K562 (cell line): ENCODE data around the gene DHRS2. TPM values are rescaled to one million over a fixed set of nuclear protein-coding genes. Genes with fewer than 3 reads are reported as not detected.

Experiments used
- ATAC-seq: fragments of 200-7000 bp; cut with Tn5 transposase; 3 replicates; pipeline ENCODE4 v1.9.1; 2020; ENCODE audit warnings: moderate library complexity
- BruUV-seq: library from RNA; stranded (reverse); fragments of 400-500 nt; replicated peaks from 2 replicates; lab custom pipeline; 2021; lab: Mats Ljungman, UMichigan
- CTCF ChIA-PET: fragments of 300-600 bp; formaldehyde crosslinking; extraction: SDS; loops from one replicate; lab custom pipeline; 2021; ENCODE audit warnings: low intra/inter-chr PET ratio; lab: Yijun Ruan, JAX
- POLR2A ChIA-PET: fragments of 300-600, 350-650 bp; sonication (Branson Sonifier 250); formaldehyde crosslinking; extraction: SDS; loops from one replicate; lab custom pipeline; 2021; ENCODE audit warnings: antibody characterized with exemption, inconsistent platforms; lab: Yijun Ruan, JAX
- DNase-seq, 4 experiments: peaks; one replicate each; pipeline versions ENCODE4 v3.0.0 to v3.0.0-alpha.2; 2011 to 2018; ENCODE audit warnings: low spot score in 3 of 4, mixed read lengths in 3 of 4; ENCODE audit errors: extremely low read depth in 1 of 4
- FAIRE-seq: peaks from 2 replicates; lab custom pipeline; 2011; peaks lifted over from hg19 to GRCh38; lab: Jason Lieb, UNC
- H2AFZ ChIP-seq: 2 replicates; pipeline ENCODE4 v1.6.0; 2011; ENCODE audit warnings: low read depth, low read length, control low read depth, inconsistent platforms
- H3K27ac ChIP-seq: fragments of 200-600 bp; 3 replicates; pipeline ENCODE4 v1.8.0; 2011; ENCODE audit warnings: low read depth, mild to moderate bottlenecking, control low read depth, inconsistent platforms, low read length, moderate library complexity, mixed read lengths; ENCODE audit errors: extremely low read depth
- H3K27me3 ChIP-seq, 2 experiments: fragments of 300-600 bp in 1 of 2; 2 replicates in 1 of 2; 3 replicates in 1 of 2; pipeline versions ENCODE4 v1.6.0 to v1.8.0; 2011; ENCODE audit warnings: inconsistent platforms in 2 of 2, low read length in 2 of 2, mild to moderate bottlenecking in 1 of 2, mixed read lengths in 1 of 2, moderate library complexity in 1 of 2; ENCODE audit not compliant: control insufficient read depth in 2 of 2, insufficient read depth in 2 of 2
- H3K36me3 ChIP-seq: fragments of 300-600 bp; 3 replicates; pipeline ENCODE4 v1.8.0; 2011; ENCODE audit warnings: mild to moderate bottlenecking, low read length, inconsistent platforms; ENCODE audit not compliant: control insufficient read depth, insufficient read depth
- H3K4me1 ChIP-seq, 2 experiments: fragments of 200-600 bp in 1 of 2; replicated peaks in 1 of 2; 2 replicates in 1 of 2; 3 replicates in 1 of 2; pipeline versions ENCODE4 v1.5.1 to v1.8.0; 2011; ENCODE audit warnings: inconsistent platforms in 2 of 2, low read length in 2 of 2, mild to moderate bottlenecking in 1 of 2, mixed read lengths in 1 of 2, moderate library complexity in 1 of 2; ENCODE audit not compliant: control insufficient read depth in 2 of 2, insufficient read depth in 2 of 2
- H3K4me2 ChIP-seq: 2 replicates; pipeline ENCODE4 v1.6.1; 2011; ENCODE audit warnings: low read length, control low read depth, inconsistent platforms, mixed read lengths; ENCODE audit not compliant: insufficient read depth
- H3K4me3 ChIP-seq: fragments of 200-600 bp; sonication (generic), shearing (Covaris generic); 2 replicates; pipeline ENCODE4 v1.5.1; 2016; ENCODE audit warnings: control low read depth, inconsistent platforms
- H3K79me2 ChIP-seq: fragments of 200-600 bp; 3 replicates; pipeline ENCODE4 v1.8.0; 2011; ENCODE audit warnings: low read length, inconsistent platforms; ENCODE audit not compliant: control insufficient read depth, insufficient read depth
- H3K9ac ChIP-seq, 2 experiments: 2 replicates each; pipeline versions ENCODE4 v1.6.0 to v1.6.1; 2011; ENCODE audit warnings: low read depth in 2 of 2, low read length in 2 of 2, control low read depth in 1 of 2, inconsistent platforms in 1 of 2, mild to moderate bottlenecking in 1 of 2, mixed read lengths in 1 of 2; ENCODE audit not compliant: insufficient read depth in 1 of 2
- H3K9me1 ChIP-seq: one replicate; pipeline ENCODE4 v1.6.0; 2011; ENCODE audit warnings: inconsistent platforms, mild to moderate bottlenecking, low read length, moderate library complexity; ENCODE audit not compliant: control insufficient read depth, insufficient read depth
- H3K9me3 ChIP-seq: replicated peaks from 2 replicates; pipeline ENCODE4 v1.5.1; 2011; ENCODE audit warnings: low read depth, low read length, inconsistent platforms; ENCODE audit not compliant: control insufficient read depth, insufficient read depth
- H4K20me1 ChIP-seq: replicated peaks from 2 replicates; pipeline ENCODE4 v1.6.1; 2011; ENCODE audit warnings: low read length, inconsistent platforms, mixed read lengths; ENCODE audit not compliant: control insufficient read depth, insufficient read depth
- CBFA2T3 ChIP-seq: fragments of 450-650 bp; IDR thresholded peaks from 2 replicates; pipeline ENCODE4 v1.6.1; 2017
- CTBP1 ChIP-seq: fragments of 450-650 bp; IDR thresholded peaks from 2 replicates; pipeline ENCODE4 v1.6.1; 2016; ENCODE audit warnings: borderline replicate concordance
- ETV1 ChIP-seq: fragments of 450-650 bp; conservative IDR thresholded peaks from 2 replicates; pipeline ENCODE4 v1.6.1; 2016; ENCODE audit warnings: missing genetic modification characterization, control low read depth, low read depth, missing compliant biosample characterization
- L3MBTL2 ChIP-seq: fragments of 450-650 bp; IDR thresholded peaks from 2 replicates; pipeline ENCODE4 v1.6.1; 2016; ENCODE audit warnings: mild to moderate bottlenecking, moderate library complexity
- PRMT5 ChIP-seq: sonication (generic); formaldehyde crosslinking; IDR thresholded peaks from 2 replicates; pipeline ENCODE4 v1.5.0; 2020; ENCODE audit warnings: missing genetic modification reagents
- RFX7 ChIP-seq: fragments of 250-450 bp; sonication (Bioruptor Pico); IDR thresholded peaks from 2 replicates; pipeline ENCODE4 v1.5.1; 2021; ENCODE audit warnings: mild to moderate bottlenecking
- SNIP1 ChIP-seq: fragments of 450-650 bp; IDR thresholded peaks from 2 replicates; pipeline ENCODE4 v1.7.1; 2017; ENCODE audit warnings: low read depth, mild to moderate bottlenecking
- ZNF133 ChIP-seq: fragments of 250-450 bp; sonication (Bioruptor Pico); IDR thresholded peaks from 2 replicates; pipeline ENCODE4 v1.4.0; 2020; ENCODE audit warnings: mild to moderate bottlenecking
- ZNF583 ChIP-seq: fragments of 250-450 bp; sonication (Bioruptor Pico); IDR thresholded peaks from 2 replicates; pipeline ENCODE4 v1.4.0; 2020
- WGBS: fragments of 100-300 bp; shearing (Covaris generic); methylation state at CpG from one replicate; pipeline ENCODE4 v1.1.6; 2016; ENCODE audit warnings: low coverage, mixed read lengths; ENCODE audit not compliant: insufficient coverage; ENCODE audit errors: missing lambda C conversion rate; 5-methylcytosine and 5-hydroxymethylcytosine counted together
- in situ Hi-C: fragments of 300-500 bp; cut with MboI; formaldehyde crosslinking; loops from 4 replicates; pipeline ENCODE4 v1.15.0; 2018; ENCODE audit warnings: inconsistent platforms, mixed read lengths
- intact Hi-C: fragments of 100-400 bp; cut with micrococcal nuclease; formaldehyde crosslinking; loops from 2 replicates; pipeline ENCODE4 v1.14.2; 2022
- polyA plus RNA-seq, 8 experiments: library from polyadenylated mRNA; depleted of rRNA in 4 of 8; stranded (reverse) in 5 of 8; unstranded in 3 of 8; fragments of >200 nt; fragmentation: Nextera tagmentation in 2 of 8; fragmentation: Illumina TruSeq in 1 of 8; extraction: Ambion mirVana in 2 of 8; extraction: Trizol in 1 of 8; gene quantifications; 2 replicates each; pipeline versions ENCODE4 v1.2.1 to v1.2.3, GENCODE V29; 2011 to 2014; ENCODE audit warnings: inconsistent platforms in 1 of 8, missing spikeins in 1 of 8
- total RNA-seq, 7 experiments: library from RNA; depleted of rRNA in 6 of 7; stranded (reverse); fragments of >200 nt in 6 of 7; fragmentation: Illumina TruSeq in 2 of 7; extraction: Trizol in 2 of 7; gene quantifications; 2 replicates each; pipeline versions ENCODE4 v1.2.1 to v1.2.3, GENCODE V29; 2011 to 2021; ENCODE audit warnings: low replicate concordance in 1 of 7

Gene DHRS2
- total and polyA plus RNA-seq, 9 of the 15 experiments (the other 6 are each of a cell fraction or from before 2014, with no cell fraction given), result 2.9 to 96.8 (median 64.4) TPM

- no peaks in the 10 kb centered on the region for H3K36me3 ChIP-seq
- intact Hi-C loops, result loop anchor here (5.0 kb wide), 1 partner anchor 48 kb away; no protein-coding TSS in a partner anchor
- 5% methylated on average over 4 of the region's 5 CpGs for whole genome bisulfite sequencing
These were observed 33.3 kb downstream of the DHRS2 start for GRCh38 chr14:23669441-23669840.

DNA sequence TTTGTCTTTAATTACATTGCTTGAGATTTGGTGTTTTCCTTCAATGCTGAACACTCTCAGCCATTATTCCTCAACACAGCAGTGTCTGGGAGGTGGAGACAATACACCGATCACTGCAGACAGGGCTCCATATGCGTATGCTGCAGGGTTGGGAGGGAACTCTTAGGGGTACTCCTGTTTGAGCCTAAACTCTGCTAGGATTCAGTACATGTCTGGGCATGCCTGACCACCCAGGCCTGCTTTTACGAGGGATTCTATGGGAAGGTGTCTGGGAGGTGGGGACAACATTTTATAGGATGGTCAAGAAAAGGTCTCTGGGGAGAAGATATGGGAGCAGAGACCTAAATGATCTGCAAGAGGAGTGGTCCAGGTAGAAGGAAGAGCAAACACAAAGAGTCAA is 34.3 kb downstream of the DHRS2 start:
- Histone ChIP-seq H3K27ac (no peak overlapping the region), H2AFZ (no peak overlapping the region), H3K79me2 (no peaks in the 10 kb centered on the region), H3K36me3 (no peaks in the 10 kb centered on the region), H3K9me1 (no peaks in the 10 kb centered on the region), H3K4me2 (no peak overlapping the region), H3K27me3 (no peaks in the 10 kb centered on the region), H3K9me3 (no peaks in the 10 kb centered on the region), H4K20me1 (no peaks in the 10 kb centered on the region), H3K4me1 (no peaks in the 10 kb centered on the region), H3K9ac (no peak overlapping the region), H3K4me3 (no peak overlapping the region)
- CTCF ChIA-PET, result no interaction called here
- 5% methylated on average over 3 of the region's 3 CpGs for WGBS
- BruUV-seq, result no TSS peak
- no peak for FAIRE-seq
- TF ChIP-seq ZNF133 (CRISPR knock-in tag) (no peak), CTBP1 (no peak), PRMT5 (CRISPR knock-in tag) (no peak), L3MBTL2 (no peak), SNIP1 (no peak)
- intact Hi-C loops (no loop called here), in situ Hi-C loops (no loop called here)
- ATAC-seq, result no peak
- no peak for DNase-seq
- POLR2A ChIA-PET, result no interaction called here

More at GRCh38 chr14:23669441-23669840, 33.3 kb downstream of the DHRS2 start:
- no peak overlapping the region for H3K4me2 ChIP-seq
- H3K9me1 ChIP-seq, result no peaks in the 10 kb centered on the region
- BruUV-seq, result no TSS peak
- no peaks in the 10 kb centered on the region for H4K20me1 ChIP-seq
- POLR2A ChIA-PET, result interaction anchor here (0.5 kb wide), 1 partner anchor 599 kb away, joined by 3 read pairs; no protein-coding TSS in a partner anchor
- no peak overlapping the region for H3K27ac ChIP-seq
- FAIRE-seq, result no peak
- H3K9ac ChIP-seq, result no peak overlapping the region
- H3K4me3 ChIP-seq, result no peak overlapping the region
- no peak overlapping the region for H2AFZ ChIP-seq
- TF ChIP-seq ZNF583 (CRISPR knock-in tag), result no peak
- no peak for TF ChIP-seq CTBP1
- TF ChIP-seq CBFA2T3, result no peak
- no peak for TF ChIP-seq RFX7
- TF ChIP-seq ETV1 (tag), result no peak
- TF ChIP-seq, all 486 proteins: peak for 0
- DNase-seq (no peak), ATAC-seq (no peak)
- H3K27me3 ChIP-seq, result no peaks in the 10 kb centered on the region
- no peaks in the 10 kb centered on the region for H3K9me3 ChIP-seq
- H3K79me2 ChIP-seq, result no peaks in the 10 kb centered on the region
- in situ Hi-C loops, result no loop called here
- no peaks in the 10 kb centered on the region for H3K4me1 ChIP-seq
- CTCF ChIA-PET, result no interaction called here
